Brain pericyte (primary cell): ENCODE measurements around the gene CENPV.
"Not testable (repeated sequence)": the region's sequence is repeated elsewhere in the genome, so short reads cannot be mapped to it uniquely, and the experiment has no call there.

Experiments used
- DNase-seq: peaks from one replicate; pipeline ENCODE4 v3.0.0-alpha.2; 2012; ENCODE audit warnings: low read depth, low spot score

Gene CENPV

DNA sequence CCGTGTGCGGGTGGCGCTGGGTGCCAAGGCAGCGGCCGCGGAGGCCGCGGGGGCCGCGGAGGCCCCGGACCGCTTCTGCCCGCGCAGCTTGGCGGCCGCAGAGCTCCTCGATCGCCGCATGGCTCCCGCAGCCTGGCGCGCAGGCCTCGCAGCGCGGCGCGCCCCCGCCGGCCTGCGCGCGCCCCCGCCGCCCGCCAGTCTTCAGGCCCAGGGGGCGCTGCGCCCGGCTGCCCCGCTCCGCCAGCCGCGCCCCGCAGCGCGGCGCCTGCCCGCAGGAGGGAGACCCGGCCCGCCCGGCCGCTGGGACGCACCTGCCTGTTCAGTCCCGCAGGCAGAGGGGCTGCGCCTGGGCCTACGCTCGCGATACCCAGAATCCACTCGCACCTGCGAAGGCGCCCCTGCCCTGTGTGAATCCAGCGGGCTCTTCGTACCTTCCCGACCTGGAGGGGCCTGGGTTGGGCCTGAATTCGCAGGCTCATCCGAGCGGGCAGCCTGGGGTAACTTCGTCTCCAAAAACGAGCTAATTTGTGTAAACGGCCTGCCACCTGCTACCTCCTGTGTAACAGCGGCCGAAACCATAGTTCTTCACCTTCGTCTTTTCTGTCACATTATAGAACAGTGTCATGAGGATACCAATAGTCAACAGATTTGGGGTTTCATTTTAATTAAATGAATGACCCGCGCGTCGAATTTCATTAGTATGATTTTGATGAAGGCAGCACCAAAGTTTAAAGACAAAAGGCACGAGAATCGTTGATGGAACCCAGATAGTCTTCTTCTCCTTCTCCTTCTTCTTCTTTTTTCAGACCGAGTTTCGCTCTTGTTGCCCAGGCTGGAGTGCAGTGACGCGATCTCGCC, at the start of gene CENPV:
CENPV (minus strand) TSS at position 153 of the 858 bp plus-strand sequence; CDS start at position 120, 33 bp downstream.
- DNase-seq, result no peak

- DNase-seq, result no peak
These were observed 45.3 kb upstream of the CENPV start for GRCh38 chr17:16398270-16399267.

DNA sequence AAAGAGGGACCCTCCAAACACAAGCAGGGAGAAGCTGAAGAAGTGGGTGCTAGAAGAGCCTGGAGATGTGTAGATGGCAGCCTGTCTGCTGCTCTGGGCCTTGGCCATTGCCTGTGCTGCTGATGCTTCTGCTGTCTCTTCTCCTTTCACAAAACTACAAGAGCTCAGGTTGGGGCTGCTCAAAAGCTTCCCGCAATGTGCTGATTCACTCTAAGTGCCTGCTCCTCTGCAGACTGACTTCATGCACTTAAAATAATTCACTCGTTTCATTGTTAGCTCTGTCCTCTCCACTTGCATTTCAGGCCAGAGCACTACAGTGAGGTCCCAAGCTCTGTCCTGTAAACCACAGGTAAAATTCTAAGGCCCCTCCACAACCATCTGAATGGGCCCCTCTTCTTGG, 43.4 kb upstream of the CENPV start:
- DNase-seq, result not testable (repeated sequence)

- not testable (repeated sequence) for DNase-seq
These were observed 42.6 kb upstream of the CENPV start for GRCh38 chr17:16395887-16396286.

GRCh38 chr17:16392491-16392890, 39.2 kb upstream of the CENPV start:
- not testable (repeated sequence) for DNase-seq

- no peak for DNase-seq
These were observed 38.2 kb upstream of the CENPV start for GRCh38 chr17:16391451-16391850.

GRCh38 chr17:16386126-16386507, 32.8 kb upstream of the CENPV start:
- DNase-seq, result not testable (repeated sequence)

DNA sequence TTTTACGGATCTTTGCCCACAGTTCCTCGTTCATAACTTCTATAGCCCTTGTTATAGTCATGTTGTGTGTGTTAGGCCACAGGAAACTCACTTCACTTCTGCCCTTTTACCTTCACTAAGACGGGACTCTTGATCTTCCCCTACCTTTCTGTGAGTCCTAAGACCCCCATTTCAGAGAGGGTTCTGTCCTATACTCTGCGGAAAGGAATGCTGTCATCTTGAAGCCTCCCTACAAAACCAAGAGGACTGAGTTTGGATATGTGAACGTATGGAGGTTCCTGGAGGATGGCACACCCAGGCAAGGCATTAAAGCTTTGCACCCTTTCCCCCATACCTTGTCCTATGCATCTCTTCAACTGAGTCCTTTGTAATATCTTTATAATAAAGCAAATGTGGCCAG, 31.3 kb upstream of the CENPV start:
- no peak for DNase-seq

DNA sequence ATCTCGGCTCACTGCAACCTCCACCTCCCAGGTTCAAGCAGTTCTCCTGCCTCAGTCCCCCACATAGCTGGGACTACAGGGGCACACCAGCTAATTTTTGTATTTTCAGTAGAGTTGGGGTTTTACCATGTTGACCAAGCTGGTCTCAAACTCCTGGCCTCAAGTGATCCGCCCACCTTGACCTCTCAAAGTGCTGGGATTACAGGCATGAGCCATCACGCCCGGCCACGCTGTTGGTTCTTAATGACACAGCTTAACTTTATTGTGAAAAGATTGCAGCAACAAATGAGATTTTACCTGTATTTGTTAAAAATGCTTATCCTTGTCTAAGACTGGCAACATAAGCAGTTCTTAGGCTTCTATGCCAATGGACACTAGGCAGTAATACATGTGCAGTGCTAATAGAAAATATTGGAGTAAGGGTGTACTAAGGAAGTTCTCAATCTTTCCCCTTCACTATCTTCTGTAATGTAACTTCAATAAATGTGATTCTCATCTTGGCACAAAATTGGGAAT, 30.6 kb upstream of the CENPV start:
- DNase-seq, result no peak

- no peak for DNase-seq
These were observed 29.9 kb upstream of the CENPV start for GRCh38 chr17:16383216-16383615.

DNA sequence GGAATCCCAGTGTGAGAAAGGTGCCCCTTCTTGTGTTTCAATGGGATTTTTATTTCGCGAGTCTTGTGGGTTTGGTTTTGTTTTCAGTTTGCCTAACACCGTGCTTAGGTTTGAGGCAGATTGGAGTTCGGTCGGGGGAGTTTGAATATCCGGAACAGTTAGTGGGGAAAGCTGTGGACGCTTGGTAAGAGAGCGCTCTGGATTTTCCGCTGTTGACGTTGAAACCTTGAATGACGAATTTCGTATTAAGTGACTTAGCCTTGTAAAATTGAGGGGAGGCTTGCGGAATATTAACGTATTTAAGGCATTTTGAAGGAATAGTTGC, 28.2 kb upstream of the CENPV start:
- no peak for DNase-seq

DNA sequence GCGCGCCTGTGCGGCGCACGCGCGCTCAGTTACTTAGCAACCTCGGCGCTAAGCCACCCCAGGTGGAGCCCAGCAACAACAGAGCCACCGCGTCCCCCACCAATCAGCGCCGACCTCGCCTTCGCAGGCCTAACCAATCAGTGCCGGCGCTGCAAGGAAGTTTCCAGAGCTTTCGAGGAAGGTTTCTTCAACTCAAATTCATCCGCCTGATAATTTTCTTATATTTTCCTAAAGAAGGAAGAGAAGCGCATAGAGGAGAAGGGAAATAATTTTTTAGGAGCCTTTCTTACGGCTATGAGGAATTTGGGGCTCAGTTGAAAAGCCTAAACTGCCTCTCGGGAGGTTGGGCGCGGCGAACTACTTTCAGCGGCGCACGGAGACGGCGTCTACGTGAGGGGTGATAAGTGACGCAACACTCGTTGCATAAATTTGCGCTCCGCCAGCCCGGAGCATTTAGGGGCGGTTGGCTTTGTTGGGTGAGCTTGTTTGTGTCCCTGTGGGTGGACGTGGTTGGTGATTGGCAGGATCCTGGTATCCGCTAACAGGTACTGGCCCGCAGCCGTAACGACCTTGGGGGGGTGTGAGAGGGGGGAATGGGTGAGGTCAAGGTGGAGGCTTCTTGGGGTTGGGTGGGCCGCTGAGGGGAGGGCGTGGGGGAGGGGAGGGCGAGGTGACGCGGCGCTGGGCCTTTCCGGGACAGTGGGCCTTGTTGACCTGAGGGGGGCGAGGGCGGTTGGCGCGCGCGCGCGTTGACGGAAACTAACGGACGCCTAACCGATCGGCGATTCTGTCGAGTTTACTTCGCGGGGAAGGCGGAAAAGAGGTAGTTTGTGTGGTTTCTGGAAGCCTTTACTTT, 27.6 kb upstream of the CENPV start, which contains the start of gene UBB:
UBB (plus strand) TSS at position 452 of the 856 bp plus-strand sequence. CDS start 817 bp downstream, outside the sequence.
- DNase-seq, result peak; percentile 96

GRCh38 chr17:16379654-16380053, 26.4 kb upstream of the CENPV start:
- no peak for DNase-seq

DNA sequence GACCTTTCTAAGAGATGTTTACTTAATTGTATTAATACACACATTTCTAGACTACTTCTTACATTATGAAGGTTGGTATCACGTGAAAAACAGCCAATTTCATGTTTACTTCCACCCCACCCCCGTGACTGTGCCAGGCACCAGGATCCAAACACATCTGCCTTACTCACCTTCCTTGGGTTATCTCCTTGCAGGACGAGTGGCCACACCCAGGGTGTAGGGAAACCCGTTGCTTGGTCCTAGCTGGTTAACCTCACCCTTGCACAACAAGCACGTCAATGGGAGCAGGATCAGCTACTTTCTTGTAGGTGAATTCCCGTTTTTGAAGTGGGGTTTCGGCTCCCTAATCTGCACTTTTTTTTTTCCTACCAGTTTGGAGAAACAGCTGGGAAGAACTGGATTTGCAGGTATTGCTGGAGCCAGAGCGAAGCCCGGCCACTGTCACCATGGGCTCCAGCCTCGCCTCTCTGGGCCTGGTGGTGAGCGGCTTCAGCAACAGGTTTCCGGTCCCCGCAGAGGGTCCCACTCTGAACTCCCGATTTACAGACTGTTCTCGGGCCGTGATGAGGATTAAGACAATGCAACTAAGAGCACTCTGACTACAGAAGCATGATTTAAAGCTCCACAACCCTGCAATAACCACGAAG, 25.5 kb upstream of the CENPV start:
- DNase-seq, result no peak

DNA sequence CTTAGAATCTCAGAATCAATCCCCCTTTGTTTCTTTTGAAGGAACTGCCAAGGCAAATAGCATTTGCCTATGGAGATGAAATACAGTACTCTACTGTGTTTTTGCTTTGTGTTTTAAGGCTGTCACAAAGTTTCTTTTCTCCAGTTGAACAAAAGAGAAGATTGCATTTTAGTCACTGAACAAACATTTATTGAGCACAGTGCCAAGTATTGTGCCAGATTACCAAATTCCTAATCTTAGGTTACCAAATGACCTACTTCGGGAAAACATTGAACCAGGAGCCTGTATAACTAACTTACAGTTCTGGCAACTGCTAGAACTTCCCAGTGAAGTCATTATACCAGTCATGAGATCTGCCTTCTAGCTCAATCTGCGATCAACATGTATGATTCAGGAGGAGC, 24.7 kb upstream of the CENPV start:
- no peak for DNase-seq

DNA sequence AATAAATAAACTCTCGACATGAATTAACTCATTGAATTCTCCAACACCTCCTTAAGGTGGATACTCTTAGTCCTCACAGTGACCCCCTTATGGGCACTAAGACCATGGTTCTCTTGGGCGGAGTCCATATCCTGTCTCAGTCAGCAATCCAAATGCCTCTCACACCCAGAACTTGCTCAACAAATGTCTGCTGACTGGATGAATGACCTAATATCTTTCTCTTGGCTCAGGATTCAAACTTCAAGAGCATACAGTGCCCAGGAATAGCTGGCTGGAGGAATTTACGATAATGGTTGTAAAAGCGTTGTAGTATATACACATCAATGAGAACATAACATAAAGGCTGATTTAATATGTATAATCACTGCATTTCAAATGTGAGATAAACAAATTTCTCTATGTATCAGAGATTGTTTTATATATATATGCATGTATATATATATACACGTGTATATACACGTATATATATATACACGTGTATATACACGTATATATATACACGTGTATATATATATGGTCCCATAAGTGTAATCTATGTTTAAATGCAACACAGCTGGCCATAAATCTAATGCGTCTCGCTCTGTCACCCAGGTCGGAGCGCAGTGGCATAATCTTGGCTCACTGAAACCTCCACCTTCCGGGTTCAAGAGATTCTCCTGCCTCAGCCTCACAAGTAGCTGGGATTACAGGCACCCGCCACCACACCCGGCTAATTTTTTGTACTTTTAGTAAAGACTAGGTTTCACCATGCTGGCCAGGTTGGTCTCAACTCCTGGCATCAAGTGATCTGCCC, 21.1 kb upstream of the CENPV start:
- DNase-seq, result no peak

DNA sequence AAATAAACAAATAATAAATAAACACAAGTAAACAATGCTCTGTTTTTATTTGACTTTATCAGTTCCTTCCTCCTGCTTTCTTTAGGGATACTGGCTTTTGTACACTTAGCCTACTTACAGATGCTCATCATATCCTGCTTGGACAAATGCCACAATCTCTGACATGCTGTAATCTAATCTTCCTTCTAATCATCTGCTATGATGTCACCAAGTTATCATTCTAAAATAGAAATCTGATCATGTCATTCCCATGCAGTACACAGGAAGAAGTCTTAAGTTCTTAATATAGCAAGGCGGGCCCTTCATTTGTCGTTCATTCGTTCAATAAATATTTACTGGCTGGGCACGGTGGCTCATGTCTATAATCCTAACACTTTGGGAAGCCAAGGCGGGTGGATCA, 18.5 kb upstream of the CENPV start:
- peak; percentile 48 for DNase-seq

- no peak for DNase-seq
These were observed 11.4 kb upstream of the CENPV start for GRCh38 chr17:16364625-16365024.

DNA sequence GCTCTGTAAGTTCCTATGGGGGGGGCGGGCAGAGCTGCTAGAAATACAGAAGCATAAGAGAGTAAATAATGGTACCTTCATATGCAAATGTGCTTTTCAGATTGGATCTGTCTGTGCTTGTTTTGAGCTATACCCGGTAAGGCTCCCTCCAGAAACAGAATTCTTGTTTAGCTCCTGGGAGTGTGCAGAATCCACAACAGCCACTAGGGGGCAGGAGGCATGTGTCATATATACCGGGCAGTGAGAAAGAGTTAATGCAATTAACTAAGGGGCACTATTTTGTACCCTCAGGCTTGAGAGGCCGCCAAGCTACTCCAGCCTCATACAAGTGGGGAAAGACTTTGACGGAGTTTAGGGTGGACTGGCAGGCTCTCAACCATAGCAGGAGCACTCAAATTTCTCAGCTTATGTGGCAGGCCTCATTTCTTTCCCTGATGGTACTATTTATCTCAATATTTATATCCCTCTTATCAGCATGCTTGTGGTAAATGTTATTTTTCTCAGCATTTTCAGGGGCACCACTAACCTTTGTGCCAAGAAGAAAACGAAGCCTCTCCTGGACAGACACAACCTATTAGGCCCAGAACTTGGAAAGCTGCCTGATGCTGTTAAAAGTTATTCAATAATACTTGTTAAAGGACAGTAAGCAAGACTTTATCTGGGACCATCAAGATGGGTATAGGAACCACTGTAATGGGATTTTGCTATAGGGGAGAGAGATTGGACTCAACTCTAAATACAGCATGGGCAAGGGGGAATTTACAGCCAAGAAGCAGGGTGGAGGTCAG, 10.7 kb upstream of the CENPV start:
- DNase-seq, result no peak
